Tibial nerve (tissue), 4 donors: ENCODE measurements around the gene XIRP2. TPM values are rescaled to one million over a fixed set of nuclear protein-coding genes. Genes with fewer than 3 reads are reported as not detected.

Experiments used
- DNase-seq, 2 donors: peaks; one replicate each; pipeline ENCODE4 v3.0.0-alpha.2; 2019; ENCODE audit warnings: low spot score in 2 of 2
- H3K27ac ChIP-seq, 4 donors: fragments of 200-600 bp; sonication (generic) in 3 of 4; one replicate each; pipeline ENCODE4 v1.5.1; 2017 to 2019; ENCODE audit warnings: mild to moderate bottlenecking in 1 of 4
- H3K27me3 ChIP-seq, 2 donors: fragments of 200-600 bp; sonication (generic) in 1 of 2; one replicate each; pipeline versions ENCODE4 v1.5.1 to v1.6.0; 2017 to 2019
- H3K36me3 ChIP-seq, 3 donors: fragments of 200-600 bp; sonication (generic); one replicate each; pipeline ENCODE4 v1.5.1; 2018 to 2019
- H3K4me1 ChIP-seq, 4 donors: fragments of 200-600 bp; sonication (generic) in 3 of 4; one replicate each; pipeline ENCODE4 v1.5.1; 2017 to 2019
- H3K4me3 ChIP-seq, 4 donors: fragments of 200-600 bp; sonication (generic) in 3 of 4; one replicate each; pipeline ENCODE4 v1.5.1; 2017 to 2019; ENCODE audit warnings: mild to moderate bottlenecking in 1 of 4, moderate library complexity in 1 of 4
- H3K9me3 ChIP-seq, 4 donors: fragments of 200-600 bp; sonication (generic) in 3 of 4; one replicate each; pipeline ENCODE4 v1.5.1; 2017 to 2019
- CTCF ChIP-seq, 5 experiments: fragments of 200-600 bp in 3 of 5; fragments of 450-650 bp in 2 of 5; sonication (generic) in 3 of 5; IDR thresholded peaks; one replicate each; pipeline ENCODE4 v1.5.1; 2016 to 2019; ENCODE audit warnings: antibody characterized with exemption in 5 of 5, mild to moderate bottlenecking in 3 of 5, moderate library complexity in 2 of 5
- EP300 ChIP-seq, 2 donors: sonication (generic); formaldehyde crosslinking; IDR thresholded peaks; one replicate each; pipeline ENCODE4 v1.6.1; 2017; ENCODE audit warnings: antibody characterized with exemption in 2 of 2, mild to moderate bottlenecking in 1 of 2
- POLR2A ChIP-seq, 2 donors: fragments of 450-650 bp; IDR thresholded peaks; one replicate each; pipeline ENCODE4 v1.6.1; 2017; ENCODE audit warnings: antibody characterized with exemption in 2 of 2, mild to moderate bottlenecking in 2 of 2, moderate library complexity in 2 of 2
- WGBS, 2 donors: methylation state at CpG; one replicate each; pipeline ENCODE4 v1.1.5; 2018; 5-methylcytosine and 5-hydroxymethylcytosine counted together
- total RNA-seq, 4 donors: library from RNA; depleted of rRNA; stranded (reverse); fragments of >200 nt; gene quantifications; one replicate each; pipeline ENCODE4 v1.1.0, GENCODE V29; 2016

Gene XIRP2
- total RNA-seq, 4 donors from 2014 or later = under 0.01 to 1.8 (median 0.96) TPM

DNA sequence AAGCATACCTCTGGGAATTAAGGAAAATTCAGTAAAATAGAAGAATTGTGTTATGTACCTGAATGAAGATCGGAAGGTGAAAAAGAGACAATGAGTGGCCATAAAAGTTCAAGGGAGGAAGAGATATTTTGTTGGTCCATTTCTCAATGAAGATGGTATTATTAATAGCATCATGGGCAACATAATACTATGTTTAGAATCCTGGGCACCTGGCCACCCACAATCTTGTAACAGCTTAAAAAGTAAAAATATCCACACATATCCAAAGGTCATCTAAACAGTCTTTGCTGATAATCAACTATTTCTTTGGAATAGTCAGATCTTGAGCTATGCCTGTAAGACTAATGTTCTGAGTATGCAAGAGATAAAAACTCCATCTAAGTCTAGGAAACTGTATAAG, 73.7 kb downstream of the XIRP2 start:
- WGBS, 2 donors = 87 to 93% methylated on average over 1 of the region's 1 CpG
- Histone ChIP-seq H3K27ac (no peak overlapping the region), H3K9me3 (no peaks in the 10 kb centered on the region), H3K27me3 (no peaks in the 10 kb centered on the region), H3K36me3 (no peaks in the 10 kb centered on the region), H3K4me1 (peaks cover 0 to 8% (median 0%) of the 10 kb centered on the region in 4 donors), H3K4me3 (no peak overlapping the region)
- no peak for DNase-seq
- no peak for TF ChIP-seq EP300 (IDR thresholded peaks at IDR 0.05)
- no peak for TF ChIP-seq POLR2A (IDR thresholded peaks at IDR 0.05)
- no peak for TF ChIP-seq CTCF (IDR thresholded peaks at IDR 0.05)

DNA sequence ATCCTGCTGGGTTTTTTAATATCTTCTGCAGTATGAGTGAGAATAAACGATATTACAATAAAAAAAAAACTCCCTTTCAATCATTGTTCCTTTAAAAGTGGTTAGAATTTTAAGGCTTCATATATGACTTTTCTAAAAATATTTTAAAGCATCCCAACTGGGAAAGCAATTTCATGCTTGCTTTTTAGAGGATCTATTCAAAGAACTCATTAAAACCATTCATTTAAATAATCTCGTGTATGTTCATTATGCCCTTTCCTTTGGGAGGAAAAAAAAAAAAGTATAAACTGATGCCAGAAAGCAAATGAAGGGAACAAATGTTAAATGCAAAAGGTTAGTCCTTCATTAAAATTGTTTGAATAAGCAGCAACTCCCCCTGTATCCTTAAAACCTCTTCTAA, 81.2 kb downstream of the XIRP2 start:
- Histone ChIP-seq H3K4me1 (no peaks in the 10 kb centered on the region), H3K4me3 (no peak overlapping the region), H3K27me3 (no peaks in the 10 kb centered on the region), H3K27ac (no peak overlapping the region), H3K9me3 (no peaks in the 10 kb centered on the region), H3K36me3 (no peaks in the 10 kb centered on the region)
- TF ChIP-seq CTCF (IDR thresholded peaks at IDR 0.05) = no peak
- TF ChIP-seq POLR2A (IDR thresholded peaks at IDR 0.05) = no peak
- WGBS, 2 donors = 55 to 62% methylated on average over 2 of the region's 2 CpGs
- DNase-seq = no peak

- no peak for DNase-seq
- no peaks in the 10 kb centered on the region for H3K27me3 ChIP-seq
- peaks cover 0 to 3% (median 0%) of the 10 kb centered on the region in 4 donors for H3K9me3 ChIP-seq
- H3K36me3 ChIP-seq = no peaks in the 10 kb centered on the region
- H3K4me3 ChIP-seq = no peak overlapping the region
- TF ChIP-seq CTCF (IDR thresholded peaks at IDR 0.05) (no peak), POLR2A (IDR thresholded peaks at IDR 0.05) (no peak), EP300 (IDR thresholded peaks at IDR 0.05) (no peak)
- 75 to 84% methylated on average over 4 of the region's 4 CpGs for WGBS, 2 donors
- no peaks in the 10 kb centered on the region for H3K4me1 ChIP-seq
- no peak overlapping the region for H3K27ac ChIP-seq
These were observed 83.7 kb downstream of the XIRP2 start for GRCh38 chr2:166972002-166972401.

DNA sequence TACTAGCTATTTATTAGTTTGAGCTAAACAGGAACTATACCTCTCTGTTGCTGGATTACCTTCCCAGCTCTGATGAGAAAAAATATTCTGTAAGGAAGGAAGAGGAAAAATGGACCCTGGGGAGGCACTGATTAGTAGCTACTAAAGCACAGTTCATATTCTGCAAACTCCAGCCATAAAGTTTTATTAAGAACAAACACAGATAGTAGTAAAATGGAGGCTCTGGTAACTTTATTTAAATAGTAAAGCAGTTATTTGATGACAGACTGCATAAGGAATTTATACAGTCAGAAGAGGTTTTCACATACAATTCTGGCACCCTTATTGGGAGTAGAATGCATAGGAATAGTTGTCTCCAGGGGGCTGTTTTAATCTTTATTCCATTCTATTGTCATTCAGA, 84.1 kb downstream of the XIRP2 start:
- DNase-seq = no peak
- TF ChIP-seq POLR2A (IDR thresholded peaks at IDR 0.05) = no peak
- TF ChIP-seq EP300 (IDR thresholded peaks at IDR 0.05) = no peak
- TF ChIP-seq CTCF (IDR thresholded peaks at IDR 0.05) = no peak
- H3K27ac ChIP-seq = no peak overlapping the region
- H3K27me3 ChIP-seq = no peaks in the 10 kb centered on the region
- no peaks in the 10 kb centered on the region for H3K4me1 ChIP-seq
- no peak overlapping the region for H3K4me3 ChIP-seq
- no peaks in the 10 kb centered on the region for H3K36me3 ChIP-seq
- peaks cover 0 to 3% (median 0%) of the 10 kb centered on the region in 4 donors for H3K9me3 ChIP-seq

GRCh38 chr2:166984188-166984587, 95.9 kb downstream of the XIRP2 start:
- TF ChIP-seq POLR2A (IDR thresholded peaks at IDR 0.05) = no peak
- TF ChIP-seq EP300 (IDR thresholded peaks at IDR 0.05) = no peak
- Histone ChIP-seq H3K4me3 (no peak overlapping the region), H3K27me3 (no peaks in the 10 kb centered on the region), H3K36me3 (no peaks in the 10 kb centered on the region), H3K9me3 (peaks cover 0 to 22% (median 9%) of the 10 kb centered on the region in 4 donors), H3K27ac (no peak overlapping the region), H3K4me1 (no peaks in the 10 kb centered on the region)
- no peak for DNase-seq

GRCh38 chr2:166984797-166985196, 96.5 kb downstream of the XIRP2 start:
- Histone ChIP-seq H3K36me3 (no peaks in the 10 kb centered on the region), H3K9me3 (peaks cover 0 to 17% (median 7%) of the 10 kb centered on the region in 4 donors), H3K4me3 (no peak overlapping the region), H3K27ac (no peak overlapping the region), H3K27me3 (no peaks in the 10 kb centered on the region), H3K4me1 (no peaks in the 10 kb centered on the region)
- DNase-seq = no peak
- TF ChIP-seq EP300 (IDR thresholded peaks at IDR 0.05) (no peak), POLR2A (IDR thresholded peaks at IDR 0.05) (no peak), CTCF (IDR thresholded peaks at IDR 0.05) (no peak)
